ENCODE measurements around the gene MMAB.

DNA sequence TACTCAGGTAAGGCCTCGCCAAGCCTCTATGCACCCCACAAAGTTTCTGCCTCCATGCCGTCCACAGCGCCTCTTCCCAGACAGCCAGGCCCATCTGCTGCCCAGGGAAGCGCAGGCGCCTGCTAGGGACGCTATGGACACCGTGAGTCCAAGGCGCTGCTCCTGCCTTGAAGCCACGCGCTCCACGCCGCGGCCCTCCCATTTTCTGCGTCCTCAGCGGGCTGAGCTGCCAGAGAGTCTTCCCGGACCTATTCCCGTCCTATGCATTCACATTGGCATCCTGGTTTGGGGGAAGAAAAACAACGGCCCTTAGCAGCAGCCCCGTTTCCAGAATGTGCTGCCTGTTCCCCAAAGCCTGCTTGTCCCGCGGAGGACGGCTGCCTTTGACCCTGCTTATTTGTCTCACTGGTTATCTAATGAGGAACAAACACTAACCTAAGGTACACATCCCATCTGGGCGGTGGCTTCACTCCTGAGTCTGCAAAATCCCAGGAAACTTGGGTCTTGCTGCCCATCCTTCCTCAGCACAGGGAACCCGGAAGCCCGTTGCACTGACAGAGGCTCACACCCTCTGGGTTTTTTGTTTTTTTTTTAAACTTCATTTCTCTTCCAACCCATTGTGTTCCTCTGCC is 38.0 kb downstream of the MMAB start:
- TF ChIP-seq EZH2 (IDR thresholded peaks at IDR 0.05; ENCODE audit: borderline replicate concordance, low read depth, low read length, poor library complexity, severe bottlenecking), result no peak
- TF ChIP-seq, protein P1, sequence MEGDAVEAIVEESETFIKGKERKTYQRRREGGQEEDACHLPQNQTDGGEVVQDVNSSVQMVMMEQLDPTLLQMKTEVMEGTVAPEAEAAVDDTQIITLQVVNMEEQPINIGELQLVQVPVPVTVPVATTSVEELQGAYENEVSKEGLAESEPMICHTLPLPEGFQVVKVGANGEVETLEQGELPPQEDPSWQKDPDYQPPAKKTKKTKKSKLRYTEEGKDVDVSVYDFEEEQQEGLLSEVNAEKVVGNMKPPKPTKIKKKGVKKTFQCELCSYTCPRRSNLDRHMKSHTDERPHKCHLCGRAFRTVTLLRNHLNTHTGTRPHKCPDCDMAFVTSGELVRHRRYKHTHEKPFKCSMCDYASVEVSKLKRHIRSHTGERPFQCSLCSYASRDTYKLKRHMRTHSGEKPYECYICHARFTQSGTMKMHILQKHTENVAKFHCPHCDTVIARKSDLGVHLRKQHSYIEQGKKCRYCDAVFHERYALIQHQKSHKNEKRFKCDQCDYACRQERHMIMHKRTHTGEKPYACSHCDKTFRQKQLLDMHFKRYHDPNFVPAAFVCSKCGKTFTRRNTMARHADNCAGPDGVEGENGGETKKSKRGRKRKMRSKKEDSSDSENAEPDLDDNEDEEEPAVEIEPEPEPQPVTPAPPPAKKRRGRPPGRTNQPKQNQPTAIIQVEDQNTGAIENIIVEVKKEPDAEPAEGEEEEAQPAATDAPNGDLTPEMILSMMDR (conservative IDR thresholded peaks at IDR 0.05; ENCODE audit: low read depth, low read length), result no peak
